AG09309 (cell line): ENCODE measurements around the gene IGHMBP2.

Source experiments
- DNase-seq: peaks from one replicate; pipeline ENCODE4 v3.0.0-alpha.2; 2010; ENCODE audit warnings: low read depth
- H3K4me3 ChIP-seq: 2 replicates; pipeline ENCODE4 v1.5.1; 2011; ENCODE audit warnings: mild to moderate bottlenecking, low read depth, low read length, moderate library complexity; ENCODE audit not compliant: control insufficient read depth
- CTCF ChIP-seq: IDR thresholded peaks from 2 replicates; pipeline ENCODE4 v1.5.1; 2011; ENCODE audit warnings: mild to moderate bottlenecking, low read depth, low read length, inconsistent platforms; ENCODE audit not compliant: insufficient read depth, control insufficient read depth; ENCODE audit errors: missing control alignments

The IGHMBP2 gene

GRCh38 chr11:68900835-68901381 lies 2.8 kb upstream of the IGHMBP2 start:
- DNase-seq, result no peak
- TF ChIP-seq CTCF, result no peak
- H3K4me3 ChIP-seq, result no peak overlapping the region

DNA sequence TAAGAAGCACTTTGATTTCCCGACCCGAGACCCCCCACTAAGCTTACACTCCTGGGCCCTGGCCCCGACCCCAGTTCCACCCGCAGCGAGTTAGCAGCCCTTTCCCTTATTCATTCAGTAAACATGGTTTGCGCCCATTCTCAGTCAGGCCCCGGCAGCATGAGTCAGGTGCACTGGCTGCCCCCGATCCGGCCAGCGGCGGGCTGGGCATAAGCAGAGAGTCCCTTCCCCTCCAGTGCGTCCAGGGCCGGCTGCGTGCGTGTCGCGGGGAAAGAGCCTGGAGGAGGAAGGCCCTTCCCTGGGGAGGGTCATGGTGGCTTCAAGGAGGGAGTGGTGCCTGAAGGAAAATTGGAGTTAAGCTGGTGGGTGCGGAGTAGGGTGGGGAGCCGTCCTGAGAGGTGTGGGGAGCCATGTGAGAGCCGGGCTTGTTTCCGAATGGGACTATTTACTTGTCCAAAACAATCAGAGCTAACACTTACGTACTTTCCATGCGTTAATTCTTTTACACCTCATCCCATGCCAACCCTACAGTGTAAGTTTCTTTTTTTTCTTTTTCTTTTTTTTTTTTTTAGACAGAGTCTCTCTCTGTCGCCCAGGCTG lies 657 bp downstream of the IGHMBP2 start:
- no peak for TF ChIP-seq CTCF
- H3K4me3 ChIP-seq, result peak overlapping the region; percentile 98
- no peak for DNase-seq

DNA sequence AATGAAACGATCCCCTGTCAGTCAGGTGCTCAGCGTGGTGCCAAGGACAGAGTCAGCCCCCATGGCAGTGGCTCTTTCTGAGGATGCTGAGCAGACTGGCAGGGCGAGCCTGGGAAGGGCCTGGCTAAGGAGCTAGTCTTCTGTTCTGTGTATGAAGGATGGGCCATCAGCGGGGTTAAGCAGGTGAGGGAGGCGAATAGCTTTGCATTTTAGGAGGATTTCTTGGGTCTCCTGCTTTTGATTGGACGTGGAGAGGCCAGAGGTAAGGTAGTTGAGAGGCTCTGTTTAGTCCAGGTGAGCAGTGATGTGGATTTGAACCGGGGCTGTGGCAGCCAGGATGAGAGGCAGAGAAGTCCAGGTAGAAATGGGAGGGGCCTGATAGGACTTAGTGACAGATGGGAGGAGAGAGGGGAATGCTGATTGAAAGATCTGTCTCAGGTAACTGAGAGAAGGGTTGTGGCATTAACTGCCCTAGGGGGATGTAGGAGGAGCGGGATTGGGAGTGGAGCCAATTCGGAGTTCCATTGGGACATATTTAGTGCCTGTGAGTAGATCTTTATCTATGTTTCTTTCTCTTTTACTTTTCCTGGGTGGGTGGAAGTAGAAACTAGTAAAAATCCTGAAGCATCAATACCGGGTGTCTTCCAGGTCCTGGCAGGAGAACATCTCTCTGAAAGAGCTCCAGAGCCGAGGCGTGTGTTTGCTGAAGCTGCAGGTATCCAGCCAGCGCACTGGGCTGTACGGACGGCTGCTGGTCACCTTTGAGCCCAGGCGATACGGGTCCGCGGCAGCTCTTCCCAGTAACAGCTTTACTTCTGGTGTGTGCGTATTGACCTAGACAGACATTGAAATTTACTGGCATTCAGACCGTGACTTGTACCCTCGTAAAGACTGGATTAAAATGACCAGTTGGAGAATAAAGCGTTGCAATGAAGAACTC lies 2.0 kb downstream of the IGHMBP2 start:
- H3K4me3 ChIP-seq, result no peak overlapping the region
- no peak for TF ChIP-seq CTCF
- no peak for DNase-seq

DNA sequence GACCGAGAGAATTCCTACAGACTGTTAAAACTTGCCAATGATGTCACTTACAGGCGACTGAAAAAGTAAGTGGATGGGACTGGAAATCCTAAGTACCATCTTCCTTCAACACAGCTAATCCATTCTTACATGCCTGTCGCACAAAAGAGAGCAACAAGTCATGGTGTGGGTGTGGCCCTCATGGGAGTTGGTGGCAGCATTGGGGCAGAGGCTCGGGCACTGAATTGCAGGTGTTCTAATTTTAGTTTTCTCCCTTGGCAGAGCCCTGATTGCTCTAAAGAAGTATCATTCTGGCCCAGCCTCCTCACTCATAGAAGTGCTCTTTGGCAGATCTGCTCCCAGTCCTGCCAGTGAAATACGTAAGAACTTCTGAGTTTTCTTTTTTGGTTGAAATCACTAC lies 4.6 kb downstream of the IGHMBP2 start:
- no peak for DNase-seq
- TF ChIP-seq CTCF, result no peak
- H3K4me3 ChIP-seq, result no peak overlapping the region

GRCh38 chr11:68910965-68911364 lies 7.3 kb downstream of the IGHMBP2 start:
- no peak for TF ChIP-seq CTCF
- H3K4me3 ChIP-seq, result no peak overlapping the region
- DNase-seq, result no peak

DNA sequence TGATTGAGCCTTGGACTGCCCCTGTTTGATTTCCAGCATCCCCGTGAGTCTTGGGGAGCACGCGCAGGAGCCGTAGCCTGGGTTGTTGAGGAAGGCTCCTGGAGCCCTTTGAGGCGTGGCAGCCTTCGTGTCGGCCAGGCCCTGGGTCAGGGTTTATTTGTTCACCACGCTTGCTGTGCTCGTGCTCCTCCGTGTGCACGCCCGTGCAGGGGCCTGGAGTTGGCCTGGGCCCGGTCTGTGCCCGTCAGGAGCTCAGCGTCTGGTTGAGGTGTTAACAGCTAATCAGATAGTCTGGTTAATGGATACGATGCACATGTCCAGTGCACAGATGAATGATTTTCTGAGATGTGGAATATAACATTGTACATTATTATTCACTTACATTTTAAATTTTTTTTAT lies 8.0 kb downstream of the IGHMBP2 start:
- TF ChIP-seq CTCF, result no peak
- DNase-seq, result no peak
- no peak overlapping the region for H3K4me3 ChIP-seq
